ENCODE data around the gene IL22RA2. TPM values are rescaled to one million over a fixed set of nuclear protein-coding genes. Genes with fewer than 3 reads are reported as not detected.

The IL22RA2 gene
- total RNA-seq, 1 experiment from 2014 or later = not detected

DNA sequence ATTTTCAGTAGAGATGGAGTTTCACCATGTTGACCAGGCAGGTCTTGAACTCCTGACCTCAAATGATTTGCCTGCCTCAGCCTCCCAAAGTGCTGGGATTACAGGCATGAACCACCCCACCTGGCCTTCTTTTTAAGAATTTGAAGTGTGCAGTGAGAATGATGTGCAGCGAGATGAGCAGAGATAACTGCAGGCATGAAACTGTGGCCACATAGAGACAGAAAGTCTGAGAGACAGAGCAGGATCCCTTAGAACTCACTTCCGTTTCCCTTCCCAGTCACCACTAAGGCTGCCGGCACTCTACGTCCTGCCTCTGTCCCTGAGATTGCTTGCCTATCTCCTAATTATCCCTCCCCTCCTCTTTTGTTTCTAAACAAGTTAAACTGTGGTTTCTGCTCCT, 27.2 kb downstream of the IL22RA2 start:
- no peaks in the 10 kb centered on the region for H3K9me3 ChIP-seq (replicated peaks)
- H3K36me3 ChIP-seq = no peaks in the 10 kb centered on the region
- no peak overlapping the region for H3K27ac ChIP-seq
- no peak for DNase-seq
- no peak overlapping the region for H3K4me3 ChIP-seq
- H3K4me1 ChIP-seq = no peaks in the 10 kb centered on the region
- H3K27me3 ChIP-seq = no peaks in the 10 kb centered on the region

DNA sequence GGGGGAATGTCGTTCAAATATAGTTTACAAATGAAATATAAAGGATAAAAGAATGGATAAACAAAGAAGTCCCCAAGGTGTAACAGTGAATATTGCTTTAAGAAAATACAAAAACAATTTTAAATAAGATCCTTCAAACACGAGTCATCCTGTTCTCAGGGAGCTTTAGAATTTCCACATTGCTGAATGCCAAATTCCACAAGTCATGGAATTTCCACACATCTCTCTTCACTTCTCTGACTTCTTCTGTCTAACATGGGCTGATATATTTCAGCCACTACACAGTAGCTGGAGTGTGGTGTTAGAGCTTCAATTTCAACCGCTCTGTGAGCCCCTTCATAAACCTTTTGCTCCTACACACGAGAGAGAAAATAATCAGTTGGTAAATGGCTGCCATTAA, 28.0 kb downstream of the IL22RA2 start:
- H3K9me3 ChIP-seq (replicated peaks) = no peaks in the 10 kb centered on the region
- H3K4me1 ChIP-seq = no peaks in the 10 kb centered on the region
- no peak overlapping the region for H3K27ac ChIP-seq
- no peak overlapping the region for H3K4me3 ChIP-seq
- H3K27me3 ChIP-seq = no peaks in the 10 kb centered on the region
- H3K36me3 ChIP-seq = no peaks in the 10 kb centered on the region
- no peak for DNase-seq

DNA sequence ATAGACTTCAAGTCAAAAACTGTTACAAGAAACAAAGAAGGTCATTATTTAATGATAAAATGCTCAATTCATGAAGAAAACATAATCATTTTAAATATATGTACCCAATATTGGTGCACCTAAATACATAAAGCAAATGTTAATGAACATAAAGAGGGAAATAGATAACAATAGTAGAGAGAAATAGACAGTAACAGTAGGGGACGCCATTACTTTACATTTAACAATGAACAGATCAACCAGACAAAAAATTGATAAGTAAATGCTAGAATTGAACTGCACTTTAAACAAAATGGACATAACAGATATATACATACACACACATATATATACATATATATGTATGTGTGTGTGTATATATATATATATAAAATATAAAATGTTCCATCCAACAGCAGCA, 37.4 kb downstream of the IL22RA2 start:
- Histone ChIP-seq H3K36me3 (no peaks in the 10 kb centered on the region), H3K27ac (no peak overlapping the region), H3K27me3 (no peaks in the 10 kb centered on the region), H3K4me3 (no peak overlapping the region), H3K4me1 (no peaks in the 10 kb centered on the region), H3K9me3 (replicated peaks) (peaks cover 6% of the 10 kb centered on the region; the same call in 1 of the 2 replicates)
- DNase-seq = no peak

DNA sequence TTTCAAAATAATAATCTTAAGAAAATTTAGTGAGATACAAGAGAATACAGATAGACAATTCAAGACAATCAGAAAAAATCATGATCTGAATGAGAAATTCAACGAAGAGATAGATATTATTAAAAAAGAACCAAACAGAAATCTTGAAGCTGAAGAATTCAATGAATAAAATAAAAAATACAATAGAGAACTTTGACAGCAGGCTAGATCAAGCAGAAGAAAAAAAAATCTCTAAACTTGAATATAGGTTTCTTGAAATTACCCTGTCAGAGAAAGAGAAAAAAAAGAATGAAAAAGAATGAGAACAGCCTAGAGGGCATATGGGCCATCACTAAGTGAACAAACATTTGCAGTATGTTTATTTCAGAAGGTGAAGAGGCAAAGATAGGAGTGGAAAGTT, 39.0 kb downstream of the IL22RA2 start:
- Histone ChIP-seq H3K4me1 (no peaks in the 10 kb centered on the region), H3K36me3 (no peaks in the 10 kb centered on the region), H3K4me3 (no peak overlapping the region), H3K27me3 (no peaks in the 10 kb centered on the region), H3K9me3 (replicated peaks) (peaks cover 6% of the 10 kb centered on the region; the same call in 1 of the 2 replicates), H3K27ac (no peak overlapping the region)
- DNase-seq = no peak

DNA sequence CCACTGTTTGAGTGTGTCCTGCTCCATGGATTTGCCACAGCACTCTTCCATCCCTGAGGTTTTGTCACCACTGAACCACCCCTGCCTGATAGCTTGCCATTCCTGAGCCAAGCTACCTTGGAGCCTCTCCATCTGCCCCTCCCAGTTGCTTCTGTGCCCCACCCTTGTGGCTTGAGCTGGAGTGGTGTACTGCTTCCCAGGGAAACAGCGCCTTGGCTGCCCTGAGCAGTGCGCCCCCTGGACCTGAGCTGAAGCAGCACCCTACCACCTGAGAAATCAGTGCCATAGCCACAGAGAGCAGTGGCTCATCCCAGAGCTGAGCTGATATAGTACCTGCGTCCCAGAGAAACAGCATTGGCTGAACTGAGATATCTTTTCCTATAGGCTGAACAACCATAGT, 40.3 kb downstream of the IL22RA2 start:
- no peaks in the 10 kb centered on the region for H3K36me3 ChIP-seq
- H3K9me3 ChIP-seq (replicated peaks) = peaks cover 6% of the 10 kb centered on the region; the same call in 1 of the 2 replicates
- H3K4me3 ChIP-seq = no peak overlapping the region
- H3K27ac ChIP-seq = no peak overlapping the region
- H3K27me3 ChIP-seq = no peaks in the 10 kb centered on the region
- no peaks in the 10 kb centered on the region for H3K4me1 ChIP-seq
- DNase-seq = no peak

DNA sequence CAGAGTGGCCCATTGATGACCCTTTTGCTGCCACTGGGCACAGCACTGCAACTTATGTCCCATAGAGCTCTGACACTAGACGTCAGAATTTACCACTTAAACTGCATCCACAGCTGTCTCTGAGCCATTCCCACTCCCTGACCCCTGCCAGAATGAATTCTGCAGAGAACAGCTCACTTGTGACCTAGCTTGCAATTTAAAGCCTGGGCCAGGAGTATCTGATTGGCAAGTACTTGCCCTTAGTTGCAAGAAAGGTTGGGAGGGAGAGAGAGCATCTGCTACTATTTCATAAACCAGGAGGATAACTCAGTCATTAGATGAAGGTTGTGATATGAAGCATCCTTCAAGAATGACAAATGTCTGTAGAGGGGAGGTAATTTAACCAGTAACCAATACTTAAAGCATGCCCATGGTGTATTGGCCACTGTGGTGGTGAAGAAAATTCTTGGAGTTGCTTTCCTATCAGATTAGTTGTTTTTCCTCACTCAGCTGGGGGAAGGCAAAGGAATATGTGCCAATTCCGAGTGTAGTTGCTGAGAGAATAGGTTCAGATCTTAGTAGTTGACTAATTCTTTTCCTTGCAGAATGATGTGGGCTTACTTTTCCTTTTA, 46.5 kb downstream of the IL22RA2 start:
- Histone ChIP-seq H3K9me3 (replicated peaks) (no peaks in the 10 kb centered on the region), H3K4me3 (no peak overlapping the region)
- DNase-seq = no peak

DNA sequence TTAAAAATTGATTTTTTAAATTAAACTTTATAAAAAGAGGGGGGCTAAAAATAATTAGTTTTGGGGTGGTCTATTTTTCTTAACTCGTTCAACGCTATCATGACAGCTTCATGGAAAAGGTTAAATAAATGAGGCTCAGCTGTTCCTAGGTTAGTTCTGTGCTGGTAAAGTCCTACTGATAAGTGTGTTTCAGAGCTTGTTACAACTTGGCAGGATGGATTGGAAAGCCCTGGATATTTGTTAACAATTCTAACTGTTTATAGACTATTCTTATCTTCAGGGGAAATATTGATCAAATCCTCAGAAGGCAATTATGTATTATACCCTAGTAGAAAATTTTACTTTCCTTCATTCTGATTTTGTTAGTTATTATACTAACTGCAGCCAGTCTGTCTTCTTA, 50.4 kb downstream of the IL22RA2 start:
- H3K27ac ChIP-seq = no peak overlapping the region
- H3K36me3 ChIP-seq = no peaks in the 10 kb centered on the region
- H3K4me1 ChIP-seq = no peaks in the 10 kb centered on the region
- no peaks in the 10 kb centered on the region for H3K9me3 ChIP-seq (replicated peaks)
- no peak overlapping the region for H3K4me3 ChIP-seq
- no peaks in the 10 kb centered on the region for H3K27me3 ChIP-seq
- no peak for DNase-seq

More for the DNA sequence above, 46.5 kb downstream of the IL22RA2 start:
- H3K27me3 ChIP-seq = no peaks in the 10 kb centered on the region
- no peak overlapping the region for H3K27ac ChIP-seq
- H3K4me1 ChIP-seq = no peaks in the 10 kb centered on the region
- H3K36me3 ChIP-seq = no peaks in the 10 kb centered on the region

DNA sequence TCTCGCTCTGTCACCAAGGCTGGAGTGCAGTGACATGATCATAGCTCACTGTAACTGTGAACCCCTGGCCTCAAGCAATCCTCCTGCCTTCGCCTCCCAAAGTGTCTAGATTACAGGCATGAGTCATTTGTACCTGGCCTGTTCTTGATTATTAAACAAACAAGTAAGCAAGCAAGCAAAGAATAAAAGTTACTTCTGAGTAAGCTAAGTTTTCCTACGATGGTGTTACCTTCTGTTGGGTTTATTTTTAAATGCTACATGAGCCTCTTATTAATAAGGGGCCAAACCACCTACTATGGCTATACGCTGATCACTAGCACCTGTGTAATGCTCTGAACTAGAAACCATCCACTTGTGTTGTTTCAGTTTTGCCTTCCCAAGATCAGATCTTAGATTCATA, 50.8 kb downstream of the IL22RA2 start:
- H3K4me3 ChIP-seq = no peak overlapping the region
- no peaks in the 10 kb centered on the region for H3K27me3 ChIP-seq
- no peaks in the 10 kb centered on the region for H3K4me1 ChIP-seq
- H3K36me3 ChIP-seq = no peaks in the 10 kb centered on the region
- DNase-seq = no peak
- H3K27ac ChIP-seq = no peak overlapping the region
- no peaks in the 10 kb centered on the region for H3K9me3 ChIP-seq (replicated peaks)

DNA sequence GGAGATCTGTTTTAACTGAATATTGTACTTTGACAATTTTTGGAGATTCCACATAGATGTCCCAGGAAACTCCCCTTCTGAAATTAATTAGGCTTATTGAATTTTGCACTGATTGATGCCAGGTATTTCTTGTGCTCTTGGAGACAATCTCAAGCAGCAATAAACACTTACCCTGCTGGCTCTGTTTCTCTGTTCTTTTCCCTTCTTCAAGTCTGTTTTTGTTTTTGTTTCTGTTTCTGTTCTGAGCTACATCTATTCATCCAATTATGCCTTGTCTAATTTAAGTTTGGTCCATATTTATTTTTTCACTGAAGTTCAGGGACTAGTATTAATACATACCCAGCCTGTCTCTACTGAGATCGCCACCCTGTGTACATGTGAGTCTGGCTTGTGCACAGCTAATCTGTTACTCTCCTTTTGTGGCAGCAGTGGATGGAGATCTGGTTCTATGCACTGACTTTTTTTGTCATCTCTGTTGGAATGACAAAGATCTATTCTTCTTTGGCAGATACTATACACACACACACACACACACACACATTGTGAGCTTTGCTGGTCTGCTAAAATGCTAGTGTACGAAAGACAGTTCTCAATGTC, 51.9 kb downstream of the IL22RA2 start:
- no peaks in the 10 kb centered on the region for H3K27me3 ChIP-seq
- no peak overlapping the region for H3K27ac ChIP-seq
- no peaks in the 10 kb centered on the region for H3K9me3 ChIP-seq (replicated peaks)
- DNase-seq = no peak
- H3K4me1 ChIP-seq = no peaks in the 10 kb centered on the region
- no peaks in the 10 kb centered on the region for H3K36me3 ChIP-seq
- no peak overlapping the region for H3K4me3 ChIP-seq

DNA sequence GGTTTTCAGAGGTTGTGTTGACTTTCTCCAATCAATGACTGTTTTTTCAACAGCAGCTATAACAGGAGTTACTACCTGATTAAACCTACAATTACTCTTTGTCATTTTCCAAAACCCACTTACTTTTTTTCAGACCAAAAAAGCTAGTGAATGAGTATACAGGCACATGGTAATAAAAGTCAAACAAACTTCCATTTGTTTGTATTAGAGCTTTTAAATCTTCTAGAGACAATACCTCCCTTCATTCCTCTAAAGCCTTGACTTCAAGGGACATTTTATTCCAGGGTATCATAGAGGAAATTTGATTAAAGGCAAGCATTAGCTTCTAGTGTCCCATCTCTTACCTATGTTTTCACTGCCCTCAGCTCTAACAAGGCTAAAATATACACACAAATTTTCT, 52.7 kb downstream of the IL22RA2 start:
- Histone ChIP-seq H3K27ac (no peak overlapping the region), H3K36me3 (no peaks in the 10 kb centered on the region), H3K9me3 (replicated peaks) (no peaks in the 10 kb centered on the region), H3K27me3 (no peaks in the 10 kb centered on the region), H3K4me3 (no peak overlapping the region), H3K4me1 (no peaks in the 10 kb centered on the region)
- no peak for DNase-seq

DNA sequence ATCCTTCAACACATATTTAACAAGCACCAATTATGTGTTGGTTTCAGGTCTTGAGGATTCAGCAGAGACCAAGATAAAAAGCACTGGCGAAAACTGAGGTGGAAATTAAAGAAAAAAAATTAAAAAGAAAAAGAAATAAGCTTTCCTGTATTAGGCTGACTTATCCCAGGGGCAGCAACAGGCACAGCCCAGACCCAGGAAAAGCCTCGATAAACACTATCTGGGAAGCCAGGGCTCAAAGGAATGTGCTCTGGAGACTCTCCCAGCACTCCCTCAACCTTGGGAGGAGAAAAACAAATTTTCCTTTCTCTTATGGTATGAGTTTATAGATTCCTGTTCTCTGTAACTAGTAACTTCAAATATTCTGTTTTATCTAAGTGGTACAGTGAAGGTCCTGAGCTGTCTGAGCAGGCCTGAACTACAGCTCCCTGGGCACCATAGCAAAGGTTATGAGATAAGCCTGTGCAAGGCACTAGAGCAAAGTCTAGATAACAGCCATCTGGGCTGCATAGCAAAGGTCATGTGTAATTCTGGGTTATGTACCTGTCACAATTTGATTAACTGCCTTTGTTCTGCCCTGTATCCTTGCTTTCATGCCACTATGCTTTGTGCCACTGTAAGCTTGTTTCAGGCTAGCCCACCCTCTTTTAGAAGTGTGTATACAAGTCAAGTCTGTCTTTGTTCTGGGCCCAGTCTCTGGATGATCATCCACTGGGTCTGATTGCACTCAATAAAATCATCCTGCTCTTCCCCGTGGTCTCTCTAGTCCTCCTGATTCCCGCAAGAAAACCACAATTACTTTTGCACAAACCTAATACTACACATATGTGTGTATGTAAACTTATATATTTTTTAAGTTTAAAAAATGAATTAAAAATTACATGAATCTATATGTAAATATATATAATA, 54.0 kb downstream of the IL22RA2 start:
- H3K36me3 ChIP-seq = no peaks in the 10 kb centered on the region
- H3K27me3 ChIP-seq = no peaks in the 10 kb centered on the region
- no peaks in the 10 kb centered on the region for H3K4me1 ChIP-seq
- no peaks in the 10 kb centered on the region for H3K9me3 ChIP-seq (replicated peaks)
- DNase-seq = no peak
- H3K27ac ChIP-seq = no peak overlapping the region
- H3K4me3 ChIP-seq = no peak overlapping the region

DNA sequence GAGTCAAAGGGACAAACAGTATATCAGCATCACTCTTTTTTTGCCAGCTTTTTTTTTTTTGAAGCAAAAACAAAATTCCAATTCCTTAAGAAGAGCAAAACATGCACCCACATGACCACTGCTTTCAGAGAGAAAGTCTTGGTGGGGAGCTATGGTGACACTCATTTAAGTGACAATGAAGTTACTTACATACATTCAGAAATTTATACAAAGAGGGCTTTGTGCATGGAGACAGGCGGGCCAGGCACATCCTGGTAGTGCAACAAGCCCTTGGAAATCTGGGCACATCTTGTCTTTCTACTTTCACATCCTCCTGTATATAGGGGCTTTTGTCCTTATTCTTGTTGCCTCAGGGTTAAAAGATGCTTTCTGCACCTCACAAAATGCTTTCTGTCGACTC, 55.9 kb downstream of the IL22RA2 start:
- no peak overlapping the region for H3K4me3 ChIP-seq
- no peak overlapping the region for H3K27ac ChIP-seq
- no peaks in the 10 kb centered on the region for H3K27me3 ChIP-seq
- no peaks in the 10 kb centered on the region for H3K9me3 ChIP-seq (replicated peaks)
- DNase-seq = no peak
- H3K4me1 ChIP-seq = no peaks in the 10 kb centered on the region
- no peaks in the 10 kb centered on the region for H3K36me3 ChIP-seq

DNA sequence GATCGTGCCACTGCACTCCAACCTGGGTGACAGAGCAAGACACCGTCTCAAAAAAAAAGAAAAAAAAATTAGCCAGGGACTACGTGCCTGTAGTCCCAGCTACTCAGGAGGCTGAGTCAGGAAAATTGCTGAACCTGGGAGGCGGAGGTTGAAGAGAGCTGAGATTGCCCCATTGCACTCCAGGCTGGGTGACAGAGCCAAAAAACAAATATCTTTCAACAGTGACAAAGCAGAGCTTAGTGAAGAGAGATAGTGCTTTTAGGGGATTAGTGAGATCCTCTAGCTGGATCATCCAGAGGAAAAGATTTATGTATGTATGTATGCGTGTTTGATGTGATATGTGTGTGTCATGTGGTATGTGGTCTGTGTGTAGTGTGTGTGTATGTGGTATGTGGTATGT, 56.6 kb downstream of the IL22RA2 start:
- H3K9me3 ChIP-seq (replicated peaks) = no peaks in the 10 kb centered on the region
- no peak overlapping the region for H3K4me3 ChIP-seq
- no peak overlapping the region for H3K27ac ChIP-seq
- no peaks in the 10 kb centered on the region for H3K36me3 ChIP-seq
- DNase-seq = no peak
- no peaks in the 10 kb centered on the region for H3K27me3 ChIP-seq
- H3K4me1 ChIP-seq = no peaks in the 10 kb centered on the region

DNA sequence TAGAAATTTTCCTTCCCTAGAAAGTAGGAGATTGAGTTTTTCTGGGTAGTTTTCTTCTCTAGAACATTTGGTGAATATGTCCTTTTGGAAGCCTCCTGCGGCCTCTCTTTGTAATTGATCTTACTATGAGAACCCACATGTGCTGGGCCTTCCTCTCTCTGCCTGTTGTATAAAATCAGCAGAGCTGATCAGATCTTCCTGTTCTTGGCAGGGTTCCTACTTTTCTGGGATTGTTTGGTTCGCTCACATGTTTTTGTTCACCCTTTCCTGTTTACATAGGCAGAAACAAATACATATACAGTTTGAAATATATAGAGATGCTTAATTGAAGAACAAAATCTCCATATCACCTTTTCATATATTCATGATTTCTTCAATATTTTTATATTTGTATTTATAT, 57.8 kb downstream of the IL22RA2 start:
- Histone ChIP-seq H3K4me1 (no peaks in the 10 kb centered on the region), H3K27ac (no peak overlapping the region), H3K36me3 (no peaks in the 10 kb centered on the region), H3K4me3 (no peak overlapping the region), H3K9me3 (replicated peaks) (no peaks in the 10 kb centered on the region), H3K27me3 (no peaks in the 10 kb centered on the region)
- DNase-seq = no peak

DNA sequence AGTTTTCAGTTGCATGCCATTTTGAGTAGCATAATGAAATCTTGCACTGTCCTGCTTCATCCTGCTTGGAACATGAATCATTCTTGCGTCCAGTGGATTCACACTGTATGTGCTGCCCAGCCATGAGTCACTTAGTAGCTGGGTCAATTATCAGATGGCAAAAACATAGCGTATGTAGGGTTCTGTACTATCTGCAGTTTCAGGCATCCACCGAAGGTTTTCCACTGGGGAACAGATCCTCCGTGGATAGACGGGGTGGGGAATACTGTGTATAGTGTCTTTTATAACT, 61.4 kb downstream of the IL22RA2 start:
- H3K9me3 ChIP-seq (replicated peaks) = no peaks in the 10 kb centered on the region; the same call in 1 of the 2 replicates
- H3K27ac ChIP-seq = no peak overlapping the region
- H3K36me3 ChIP-seq = no peaks in the 10 kb centered on the region
- DNase-seq = no peak
- H3K27me3 ChIP-seq = no peaks in the 10 kb centered on the region
- H3K4me1 ChIP-seq = no peaks in the 10 kb centered on the region
- no peak overlapping the region for H3K4me3 ChIP-seq

Data from SJCRH30 (cell line).